ENCODE measurements around the gene PI4KA.

Gene PI4KA

GRCh38 chr22:20881869-20882815 lies 23.5 kb upstream of the PI4KA start:
- TF ChIP-seq CTCF (IDR thresholded peaks at IDR 0.05; ENCODE audit: low read depth, low read length) (no peak), POLR2A (IDR thresholded peaks at IDR 0.05; ENCODE audit: extremely low read depth, insufficient read length) (no peak), MYC (IDR thresholded peaks at IDR 0.05; ENCODE audit: low read depth, low read length) (no peak)
- TF ChIP-seq, protein P1, sequence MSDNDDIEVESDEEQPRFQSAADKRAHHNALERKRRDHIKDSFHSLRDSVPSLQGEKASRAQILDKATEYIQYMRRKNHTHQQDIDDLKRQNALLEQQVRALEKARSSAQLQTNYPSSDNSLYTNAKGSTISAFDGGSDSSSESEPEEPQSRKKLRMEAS (IDR thresholded peaks at IDR 0.05; ENCODE audit: low read depth, low read length) = no peak

DNA sequence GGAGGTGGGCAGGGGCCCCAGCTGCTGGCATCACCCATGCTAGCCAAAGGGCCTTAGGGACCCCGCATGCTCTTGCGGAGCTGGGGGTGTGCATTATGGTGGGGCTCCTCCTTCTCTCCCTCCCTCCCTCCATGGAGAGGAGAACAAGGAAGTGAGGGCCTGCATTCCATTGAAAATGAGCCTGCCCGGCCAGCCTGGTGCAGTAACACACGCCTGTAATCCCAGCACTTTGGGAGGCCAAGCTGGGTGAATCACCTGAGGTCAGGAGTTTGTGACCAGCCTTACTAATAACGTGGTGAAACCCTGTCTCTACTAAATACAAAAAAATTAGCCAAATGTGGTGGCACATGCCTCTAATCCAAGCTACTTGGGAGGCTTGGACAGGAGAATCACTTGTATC lies 22.6 kb upstream of the PI4KA start:
- H3K4me3 ChIP-seq (ENCODE audit: low read depth, low read length) = no peak overlapping the region
- TF ChIP-seq, protein P1 (IDR thresholded peaks at IDR 0.05; ENCODE audit: low read depth, low read length) = no peak
- TF ChIP-seq POLR2A (IDR thresholded peaks at IDR 0.05; ENCODE audit: extremely low read depth, insufficient read length) (no peak), CTCF (IDR thresholded peaks at IDR 0.05; ENCODE audit: low read depth, low read length) (no peak), MYC (IDR thresholded peaks at IDR 0.05; ENCODE audit: low read depth, low read length) (no peak)
- no peak for DNase-seq (ENCODE audit: low read depth)

More at GRCh38 chr22:20881869-20882815, 23.5 kb upstream of the PI4KA start:
- H3K4me3 ChIP-seq (ENCODE audit: low read depth, low read length) = no peak overlapping the region
- no peak for DNase-seq (ENCODE audit: low read depth)

DNA sequence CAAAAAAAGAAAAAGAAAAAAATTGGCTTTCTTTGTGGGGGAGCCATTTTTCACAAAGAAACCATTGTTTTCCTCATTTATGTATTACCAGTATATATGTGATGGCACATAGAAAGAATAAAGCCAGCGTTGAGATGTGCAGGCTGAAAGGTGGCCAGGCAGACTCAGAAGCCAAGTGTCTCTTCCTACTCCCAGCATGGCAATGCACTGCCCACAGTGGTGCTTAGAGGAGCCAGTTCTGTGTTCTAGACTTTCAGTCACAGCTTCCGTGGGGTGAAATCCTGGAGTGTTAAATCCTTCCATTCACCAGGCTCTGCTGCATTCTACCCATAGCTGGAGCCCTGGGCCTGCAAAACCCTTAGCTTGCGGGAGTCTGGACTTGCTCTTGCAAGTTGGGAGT lies 19.1 kb upstream of the PI4KA start:
- H3K4me3 ChIP-seq (ENCODE audit: low read depth, low read length) = no peak overlapping the region
- DNase-seq (ENCODE audit: low read depth) = no peak
- TF ChIP-seq POLR2A (IDR thresholded peaks at IDR 0.05; ENCODE audit: extremely low read depth, insufficient read length) = no peak
- TF ChIP-seq MYC (IDR thresholded peaks at IDR 0.05; ENCODE audit: low read depth, low read length) = no peak
- no peak for TF ChIP-seq CTCF (IDR thresholded peaks at IDR 0.05; ENCODE audit: low read depth, low read length)
- TF ChIP-seq, protein P1 (IDR thresholded peaks at IDR 0.05; ENCODE audit: low read depth, low read length) = no peak

DNA sequence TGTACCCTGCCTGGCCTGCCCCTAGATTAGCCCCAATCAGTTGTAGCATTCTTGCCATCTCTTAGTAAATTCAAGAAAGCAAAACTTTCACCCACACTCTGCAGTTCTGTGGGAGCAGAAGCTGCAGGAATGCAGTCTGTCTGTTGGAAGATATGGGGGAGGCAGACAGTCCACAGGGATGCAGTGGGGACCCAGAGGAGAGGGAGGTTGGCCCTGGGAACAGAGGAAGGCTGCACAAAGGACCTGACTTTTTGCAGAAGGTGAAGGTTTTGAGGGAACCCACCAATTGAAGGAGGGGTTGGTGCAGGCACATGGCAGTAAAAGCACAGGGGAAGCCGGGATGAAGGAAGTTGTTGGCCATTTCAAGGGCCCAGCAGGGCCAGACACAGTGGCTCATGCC lies 16.7 kb upstream of the PI4KA start:
- H3K4me3 ChIP-seq (ENCODE audit: low read depth, low read length) = no peak overlapping the region
- no peak for TF ChIP-seq CTCF (IDR thresholded peaks at IDR 0.05; ENCODE audit: low read depth, low read length)
- no peak for TF ChIP-seq MYC (IDR thresholded peaks at IDR 0.05; ENCODE audit: low read depth, low read length)
- TF ChIP-seq, protein P1 (IDR thresholded peaks at IDR 0.05; ENCODE audit: low read depth, low read length) = no peak
- no peak for TF ChIP-seq POLR2A (IDR thresholded peaks at IDR 0.05; ENCODE audit: extremely low read depth, insufficient read length)
- DNase-seq (ENCODE audit: low read depth) = no peak

- H3K4me3 ChIP-seq (ENCODE audit: low read depth, low read length) = no peak overlapping the region
- DNase-seq (ENCODE audit: low read depth) = no peak
- TF ChIP-seq MYC (IDR thresholded peaks at IDR 0.05; ENCODE audit: low read depth, low read length) = no peak
- TF ChIP-seq CTCF (IDR thresholded peaks at IDR 0.05; ENCODE audit: low read depth, low read length) = no peak
- TF ChIP-seq, protein P1 (IDR thresholded peaks at IDR 0.05; ENCODE audit: low read depth, low read length) = no peak
- no peak for TF ChIP-seq POLR2A (IDR thresholded peaks at IDR 0.05; ENCODE audit: extremely low read depth, insufficient read length)
These were observed 14.6 kb upstream of the PI4KA start for GRCh38 chr22:20873214-20873613.

All from NB4 (cell line).